A549 (cell line): ENCODE measurements around the gene STK33. TPM values are rescaled to one million over a fixed set of nuclear protein-coding genes. Genes with fewer than 3 reads are reported as not detected.

ENCODE experiments used
- ATAC-seq, 2 experiments: fragments of 200-7000 bp in 1 of 2; fragments of >200 bp in 1 of 2; cut with Nextera tagmentation in 1 of 2; cut with Tn5 transposase in 1 of 2; 3 replicates each; pipeline versions ENCODE4 v1.8.0 to v1.9.1; 2018 to 2020; ENCODE audit warnings: mild to moderate bottlenecking in 1 of 2, moderate library complexity in 1 of 2
- CTCF ChIA-PET: fragments of 300-600 bp; sonication (Branson Sonifier 250); formaldehyde crosslinking; extraction: SDS; loops from one replicate; lab custom pipeline; 2021; ENCODE audit warnings: antibody characterized with exemption, inconsistent platforms; lab: Yijun Ruan, JAX
- POLR2A ChIA-PET: fragments of 350-600 bp; formaldehyde crosslinking; extraction: SDS; loops from one replicate; lab custom pipeline; 2021; ENCODE audit warnings: antibody characterized with exemption, inconsistent platforms; lab: Yijun Ruan, JAX
- DNase-seq, 2 experiments: peaks; one replicate each; pipeline versions ENCODE4 v3.0.0 to v3.0.0-alpha.2; 2011 to 2016; ENCODE audit warnings: low read depth in 1 of 2, low spot score in 1 of 2
- FAIRE-seq: peaks from 2 replicates; lab custom pipeline; 2011; peaks lifted over from hg19 to GRCh38; lab: Jason Lieb, UNC
- H3K27ac ChIP-seq, 2 experiments: fragments of >200 bp; sonication (Bioruptor Twin); formaldehyde crosslinking; 3 replicates each; pipeline ENCODE4 v1.5.1; 2016 to 2017
- H3K4me1 ChIP-seq: fragments of >200 bp; sonication (Bioruptor Twin); formaldehyde crosslinking; 3 replicates; pipeline ENCODE4 v1.6.1; 2016
- H3K4me2 ChIP-seq: fragments of >200 bp; sonication (Bioruptor Twin); formaldehyde crosslinking; 3 replicates; pipeline ENCODE4 v1.6.1; 2016
- H3K4me3 ChIP-seq: fragments of >200 bp; sonication (Bioruptor Twin); formaldehyde crosslinking; 3 replicates; pipeline ENCODE4 v1.5.1; 2016
- H3K9me3 ChIP-seq: fragments of >200 bp; sonication (Bioruptor Twin); formaldehyde crosslinking; 3 replicates; pipeline ENCODE4 v1.6.1; 2016
- ATOH8 ChIP-seq: fragments of 250-450 bp; sonication (Bioruptor Pico); IDR thresholded peaks from 2 replicates; pipeline ENCODE4 v1.5.0; 2020; ENCODE audit warnings: low read depth, mild to moderate bottlenecking, moderate library complexity
- BCL3 ChIP-seq: fragments of >200 bp; sonication (Bioruptor Twin); formaldehyde crosslinking; IDR thresholded peaks from 3 replicates; pipeline ENCODE4 v1.6.1; 2016
- CBX2 ChIP-seq: fragments of 200-600 bp; sonication (generic); IDR thresholded peaks from 2 replicates; pipeline ENCODE4 v1.6.1; 2016; ENCODE audit warnings: low read depth, mild to moderate bottlenecking, borderline replicate concordance
- CHD2 ChIP-seq: fragments of 150-350 bp; IDR thresholded peaks from 2 replicates; pipeline ENCODE4 v1.6.1; 2014; ENCODE audit warnings: low read length; ENCODE audit not compliant: partially characterized antibody
- CHD4 ChIP-seq: fragments of 200-600 bp; sonication (generic); IDR thresholded peaks from 2 replicates; pipeline ENCODE4 v1.6.1; 2016; ENCODE audit warnings: antibody characterized with exemption, mild to moderate bottlenecking, borderline replicate concordance
- ELK1 ChIP-seq: fragments of 150-350 bp; IDR thresholded peaks from 2 replicates; pipeline ENCODE4 v1.6.1; 2014; ENCODE audit warnings: low read depth, mild to moderate bottlenecking, low read length
- EP300 ChIP-seq, 2 experiments: fragments of >200 bp; sonication (Bioruptor Twin); formaldehyde crosslinking; IDR thresholded peaks; 2 replicates in 1 of 2; 3 replicates in 1 of 2; pipeline ENCODE4 v1.6.1; 2016 to 2017
- FOSL2 ChIP-seq, 2 experiments: fragments of 450-650 bp in 1 of 2; fragments of >200 bp in 1 of 2; sonication (Bioruptor Twin) in 1 of 2; formaldehyde crosslinking; IDR thresholded peaks; 2 replicates each; pipeline versions ENCODE4 v1.5.0 to v1.6.1; 2016 to 2020; ENCODE audit warnings: mild to moderate bottlenecking in 1 of 2, moderate library complexity in 1 of 2
- FOXS1 ChIP-seq: fragments of 250-450 bp; sonication (Bioruptor Pico); IDR thresholded peaks from 2 replicates; pipeline ENCODE4 v1.5.0; 2020; ENCODE audit warnings: mild to moderate bottlenecking, moderate library complexity
- GATA3 ChIP-seq: IDR thresholded peaks from 2 replicates; pipeline ENCODE4 v1.6.1; 2012; ENCODE audit warnings: borderline replicate concordance
- HDAC2 ChIP-seq: fragments of 200-600 bp; sonication (generic); IDR thresholded peaks from 2 replicates; pipeline ENCODE4 v1.6.1; 2016
- HES2 ChIP-seq: fragments of >200 bp; sonication (Bioruptor Twin); formaldehyde crosslinking; IDR thresholded peaks from 2 replicates; pipeline ENCODE4 v1.6.1; 2016
- HMGXB4 ChIP-seq: fragments of 250-450 bp; sonication (Bioruptor Pico); IDR thresholded peaks from 2 replicates; pipeline ENCODE4 v1.5.0; 2021; ENCODE audit warnings: mild to moderate bottlenecking, moderate library complexity, borderline replicate concordance
- HOXB5 ChIP-seq: fragments of 250-450 bp; sonication (Bioruptor Pico); IDR thresholded peaks from 2 replicates; pipeline ENCODE4 v1.5.0; 2020; ENCODE audit warnings: mild to moderate bottlenecking, moderate library complexity
- JUN ChIP-seq, 2 experiments: fragments of >200 bp; sonication (Bioruptor Twin); formaldehyde crosslinking; IDR thresholded peaks; 2 replicates in 1 of 2; 3 replicates in 1 of 2; pipeline ENCODE4 v1.6.1; 2016 to 2017
- KDM1A ChIP-seq: fragments of 200-600 bp; sonication (generic); IDR thresholded peaks from 2 replicates; pipeline ENCODE4 v1.6.1; 2016; ENCODE audit warnings: low read depth, mild to moderate bottlenecking
- KDM5A ChIP-seq: fragments of 200-600 bp; sonication (generic); IDR thresholded peaks from 2 replicates; pipeline ENCODE4 v1.6.1; 2016; ENCODE audit warnings: antibody characterized with exemption, mild to moderate bottlenecking
- MAZ ChIP-seq: fragments of 150-350 bp; IDR thresholded peaks from 2 replicates; pipeline ENCODE4 v1.6.1; 2014; ENCODE audit warnings: antibody characterized with exemption, low read depth, low read length, borderline replicate concordance
- NFE2L2 ChIP-seq: fragments of 150-350 bp; conservative IDR thresholded peaks from 2 replicates; pipeline ENCODE4 v1.6.1; 2014; ENCODE audit warnings: low read length
- NPAS2 ChIP-seq: fragments of 250-450 bp; sonication (Bioruptor Pico); IDR thresholded peaks from 2 replicates; pipeline ENCODE4 v1.8.0; 2022; ENCODE audit warnings: mild to moderate bottlenecking, moderate library complexity, borderline replicate concordance
- NR3C1 ChIP-seq: fragments of >200 bp; sonication (Bioruptor Twin); formaldehyde crosslinking; IDR thresholded peaks from 3 replicates; pipeline ENCODE4 v1.6.1; 2017
- POLR2A ChIP-seq: IDR thresholded peaks from 2 replicates; pipeline ENCODE4 v1.6.1; 2012; ENCODE audit warnings: mild to moderate bottlenecking, low read length
- POLR2AphosphoS2 ChIP-seq: conservative IDR thresholded peaks from 2 replicates; pipeline ENCODE4 v1.6.1; 2012; ENCODE audit warnings: low read length, improper control_type of control experiment, inconsistent platforms
- RCOR1 ChIP-seq: fragments of 150-350 bp; IDR thresholded peaks from 2 replicates; pipeline ENCODE4 v1.6.1; 2014; ENCODE audit warnings: antibody characterized with exemption, low read length, low read depth
- SMC3 ChIP-seq: fragments of >200 bp; sonication (Bioruptor Twin); formaldehyde crosslinking; IDR thresholded peaks from 3 replicates; pipeline ENCODE4 v1.6.1; 2018; ENCODE audit warnings: inconsistent platforms
- SREBF2 ChIP-seq: fragments of 450-650 bp; IDR thresholded peaks from 2 replicates; pipeline ENCODE4 v1.6.1; 2014; ENCODE audit warnings: mild to moderate bottlenecking, moderate library complexity
- TFCP2L1 ChIP-seq: fragments of 250-450 bp; sonication (Bioruptor Pico); IDR thresholded peaks from 2 replicates; pipeline ENCODE4 v1.5.0; 2021; ENCODE audit warnings: mild to moderate bottlenecking
- USF2 ChIP-seq: fragments of 450-650 bp; IDR thresholded peaks from 2 replicates; pipeline ENCODE4 v1.6.1; 2014; ENCODE audit warnings: antibody characterized with exemption
- WGBS: methylation state at CpG from one replicate; pipeline ENCODE4 v1.1.6; 2017; ENCODE audit errors: missing lambda C conversion rate; 5-methylcytosine and 5-hydroxymethylcytosine counted together
- polyA plus RNA-seq, 4 experiments: library from polyadenylated mRNA; depleted of rRNA in 3 of 4; stranded (reverse); fragments of >200 nt; fragmentation: RNase III in 1 of 4; extraction: RNeasy Plus Mini Kit Qiagen cat#74134 plus additional on column Dnase treatment in 1 of 4; gene quantifications; 2 replicates in 3 of 4; 3 replicates in 1 of 4; pipeline ENCODE4 v1.2.3, GENCODE V29; 2011 to 2017

The STK33 gene
- polyA plus RNA-seq, 2 of the 4 experiments (the other 2 are of a cell fraction) = 5.2 to 5.8 TPM

- POLR2A ChIA-PET = no interaction called here
- DNase-seq (no peak), FAIRE-seq (no peak), ATAC-seq (no peak)
- Histone ChIP-seq H3K4me2 (no peak overlapping the region), H3K9me3 (no peaks in the 10 kb centered on the region), H3K4me3 (no peak overlapping the region), H3K27ac (no peak overlapping the region), H3K4me1 (no peaks in the 10 kb centered on the region)
- TF ChIP-seq NFE2L2 = no peak
- no peak for TF ChIP-seq HDAC2
- TF ChIP-seq FOXS1 (CRISPR knock-in tag) = no peak
- no peak for TF ChIP-seq CBX2
- no peak for TF ChIP-seq HES2
- TF ChIP-seq USF2 = no peak
- TF ChIP-seq HMGXB4 = no peak
- no peak for TF ChIP-seq KDM5A
- TF ChIP-seq GATA3 = no peak
- no peak for TF ChIP-seq BCL3
- TF ChIP-seq CHD2 = no peak
- no peak for TF ChIP-seq NR3C1
- no peak for TF ChIP-seq EP300 (IDR thresholded peaks at IDR 0.05)
- TF ChIP-seq CHD4 = no peak
- no peak for TF ChIP-seq ATOH8
- TF ChIP-seq TFCP2L1 (CRISPR knock-in tag) = no peak
- TF ChIP-seq HOXB5 (CRISPR knock-in tag) = no peak
- TF ChIP-seq POLR2A = no peak
- no peak for TF ChIP-seq KDM1A
- 6% methylated on average over 1 of the region's 1 CpG for WGBS
- CTCF ChIA-PET = no interaction called here
Measured at GRCh38 chr11:8415195-8415594, 178.8 kb downstream of the STK33 start.

- DNase-seq = no peak
- WGBS = 26% methylated on average over 3 of the region's 3 CpGs
- no peak for TF ChIP-seq HES2
- no peak for TF ChIP-seq ELK1
- no peak for TF ChIP-seq TFCP2L1 (CRISPR knock-in tag)
- no peak for TF ChIP-seq FOSL2 (IDR thresholded peaks at IDR 0.05)
- TF ChIP-seq FOSL2 (CRISPR knock-in tag; IDR thresholded peaks at IDR 0.05) = no peak
- TF ChIP-seq NFE2L2 = no peak
- TF ChIP-seq HOXB5 (CRISPR knock-in tag) = no peak
- no peak for TF ChIP-seq NPAS2 (CRISPR knock-in tag)
- TF ChIP-seq RCOR1 = no peak
- no peak for TF ChIP-seq SMC3
- TF ChIP-seq HMGXB4 = no peak
- no peak for TF ChIP-seq ATOH8
- no peak for TF ChIP-seq JUN (IDR thresholded peaks at IDR 0.05)
- TF ChIP-seq SREBF2 = no peak
- TF ChIP-seq MAZ = no peak
- no peak for TF ChIP-seq KDM5A
- TF ChIP-seq POLR2AphosphoS2 = no peak
Measured at GRCh38 chr11:8408151-8408941, 185.7 kb downstream of the STK33 start.

More at GRCh38 chr11:8408151-8408941, 185.7 kb downstream of the STK33 start:
- ATAC-seq (no peak), FAIRE-seq (no peak)
- ChIA-PET CTCF (no interaction called here), POLR2A (no interaction called here)
- H3K9me3 ChIP-seq = no peaks in the 10 kb centered on the region
- no peak overlapping the region for H3K27ac ChIP-seq
- H3K4me3 ChIP-seq = no peak overlapping the region
- no peak overlapping the region for H3K4me2 ChIP-seq
- no peaks in the 10 kb centered on the region for H3K4me1 ChIP-seq
